ENCODE measurements around the gene SRL.

DNA sequence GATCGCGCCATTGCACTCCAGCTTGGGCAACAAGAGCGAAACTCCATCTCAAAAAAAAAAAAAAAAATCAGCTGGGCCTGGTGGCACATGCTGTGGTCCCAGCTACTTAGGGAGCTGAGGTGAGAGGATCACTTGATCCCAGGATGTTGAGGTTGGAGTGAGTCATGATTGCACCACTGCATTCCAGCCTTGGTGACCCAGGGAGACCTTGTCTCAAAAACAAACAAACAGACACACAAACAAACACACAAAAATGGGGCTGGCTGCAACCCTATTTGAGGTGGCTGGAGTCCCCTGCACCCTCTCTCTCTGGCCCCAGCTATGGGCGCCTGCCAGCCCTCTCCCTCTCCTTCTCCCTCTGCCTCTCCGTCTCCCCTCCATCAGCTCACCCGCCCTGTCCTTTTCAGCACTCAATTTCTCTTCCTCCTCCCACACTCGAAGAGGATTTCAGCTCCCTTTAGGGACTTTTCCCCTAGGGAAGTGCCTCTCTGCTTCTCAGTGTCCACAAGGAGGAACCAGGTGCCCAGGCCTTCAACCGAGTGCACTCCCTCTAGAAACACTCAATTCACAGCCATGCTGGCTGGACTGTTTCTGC, 48.5 kb upstream of the SRL start:
- TF ChIP-seq POLR2A (IDR thresholded peaks at IDR 0.05) = no peak
- TF ChIP-seq, protein P1, sequence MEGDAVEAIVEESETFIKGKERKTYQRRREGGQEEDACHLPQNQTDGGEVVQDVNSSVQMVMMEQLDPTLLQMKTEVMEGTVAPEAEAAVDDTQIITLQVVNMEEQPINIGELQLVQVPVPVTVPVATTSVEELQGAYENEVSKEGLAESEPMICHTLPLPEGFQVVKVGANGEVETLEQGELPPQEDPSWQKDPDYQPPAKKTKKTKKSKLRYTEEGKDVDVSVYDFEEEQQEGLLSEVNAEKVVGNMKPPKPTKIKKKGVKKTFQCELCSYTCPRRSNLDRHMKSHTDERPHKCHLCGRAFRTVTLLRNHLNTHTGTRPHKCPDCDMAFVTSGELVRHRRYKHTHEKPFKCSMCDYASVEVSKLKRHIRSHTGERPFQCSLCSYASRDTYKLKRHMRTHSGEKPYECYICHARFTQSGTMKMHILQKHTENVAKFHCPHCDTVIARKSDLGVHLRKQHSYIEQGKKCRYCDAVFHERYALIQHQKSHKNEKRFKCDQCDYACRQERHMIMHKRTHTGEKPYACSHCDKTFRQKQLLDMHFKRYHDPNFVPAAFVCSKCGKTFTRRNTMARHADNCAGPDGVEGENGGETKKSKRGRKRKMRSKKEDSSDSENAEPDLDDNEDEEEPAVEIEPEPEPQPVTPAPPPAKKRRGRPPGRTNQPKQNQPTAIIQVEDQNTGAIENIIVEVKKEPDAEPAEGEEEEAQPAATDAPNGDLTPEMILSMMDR (IDR thresholded peaks at IDR 0.05 in 4 of 5, conservative IDR thresholded peaks at IDR 0.05 in 1 of 5) = no peak
